Motor neuron (in vitro differentiated cells): ENCODE results near the gene TBC1D2B. TPM values are rescaled to one million over a fixed set of nuclear protein-coding genes. Genes with fewer than 3 reads are reported as not detected.
"Not testable (repeated sequence)": the region's sequence is repeated elsewhere in the genome, so short reads cannot be mapped to it uniquely, and the experiment has no call there.

Source experiments
- ATAC-seq, 8 experiments: fragments of 200-7000 bp; cut with Tn5 transposase; replicated peaks in 6 of 8; 2 replicates each; pipeline ENCODE4 v1.8.0; 2021; ENCODE audit warnings: mild to moderate bottlenecking in 8 of 8, moderate library complexity in 8 of 8
- H3K27ac ChIP-seq, 2 donors: fragments of 250-450 bp; sonication (Bioruptor Pico); 2 replicates each; pipeline ENCODE4 v1.9.0; 2021; ENCODE audit warnings: antibody characterized with exemption in 2 of 2, mild to moderate bottlenecking in 2 of 2, moderate library complexity in 1 of 2
- H3K4me1 ChIP-seq, 2 donors: fragments of 250-450 bp; sonication (Bioruptor Pico); replicated peaks in 1 of 2; 2 replicates each; pipeline ENCODE4 v1.6.1; 2021; ENCODE audit warnings: antibody characterized with exemption in 2 of 2, mild to moderate bottlenecking in 2 of 2, moderate library complexity in 1 of 2
- H3K4me3 ChIP-seq, 5 donors: fragments of 250-450 bp; sonication (Bioruptor Pico); 2 replicates each; pipeline ENCODE4 v1.9.0; 2021; ENCODE audit warnings: antibody characterized with exemption in 5 of 5, mild to moderate bottlenecking in 5 of 5, moderate library complexity in 4 of 5
- WGBS, 10 experiments: fragments of 450-650 bp; shearing (Covaris generic); methylation state at CpG; one replicate each; pipeline ENCODE4 v1.0.0; 2022; 5-methylcytosine and 5-hydroxymethylcytosine counted together
- in situ Hi-C, 9 experiments: fragments of 400-800 bp; cut with MboI; loops; one replicate each; pipeline ENCODE4 v1.15.0; 2021; ENCODE audit warnings: low sequenced_read_pairs in 9 of 9, low pct_unique_long_range_greater_than_20kb in 2 of 9; ENCODE audit not compliant: unreplicated experiment in 9 of 9
- total RNA-seq, 8 experiments: library from RNA; unstranded; fragments of 300-600 nt; gene quantifications; 2 replicates each; pipeline versions ENCODE4 v1.2.3 to v1.2.4, GENCODE V29; 2022

The TBC1D2B gene
- total RNA-seq, 8 experiments from 2014 or later, result 7.0 to 44.5 (median 16.0) TPM

DNA sequence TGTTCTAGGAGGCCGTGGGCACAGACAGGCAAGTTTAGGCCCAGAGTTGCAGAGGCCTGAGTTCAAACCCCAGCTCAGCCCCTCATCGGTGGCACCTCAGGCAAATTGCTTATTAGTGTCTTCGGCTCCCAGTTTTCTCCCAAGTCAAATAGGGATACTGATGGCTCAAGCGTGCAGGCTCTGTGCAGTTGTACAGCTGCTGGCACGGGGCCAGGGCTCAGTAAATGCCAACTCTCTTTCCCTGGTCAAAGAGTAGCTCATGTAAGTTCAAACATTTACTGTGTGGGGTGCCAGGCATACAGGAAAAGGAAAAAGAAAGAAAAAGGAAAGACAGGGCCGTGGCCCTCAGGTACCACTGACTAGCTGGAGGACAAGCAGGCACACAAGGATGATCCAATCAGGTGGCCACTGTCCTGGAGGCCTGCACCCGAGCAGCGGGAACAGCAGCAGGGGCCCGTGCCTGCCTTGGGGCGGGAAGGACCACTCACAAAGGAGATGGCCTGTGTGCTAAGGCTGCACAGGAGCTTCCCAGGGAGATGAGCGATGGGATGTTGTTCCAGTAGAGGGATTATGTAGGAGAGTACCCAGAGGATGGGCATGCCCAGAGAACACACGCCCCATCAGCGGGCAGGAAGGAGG, 70.8 kb downstream of the TBC1D2B start:
- Histone ChIP-seq H3K27ac (no peak overlapping the region), H3K4me1 (peaks cover 15% of the 10 kb centered on the region in 2 donors), H3K4me3 (no peak overlapping the region)
- WGBS, 10 experiments, result 78 to 100% (median 97%) methylated on average over 2 to 9 of the region's 13 CpGs; no CpG with 5 or more reads in 2 of the 10 experiments
- in situ Hi-C loops, result no loop called here
- ATAC-seq, result no peak

DNA sequence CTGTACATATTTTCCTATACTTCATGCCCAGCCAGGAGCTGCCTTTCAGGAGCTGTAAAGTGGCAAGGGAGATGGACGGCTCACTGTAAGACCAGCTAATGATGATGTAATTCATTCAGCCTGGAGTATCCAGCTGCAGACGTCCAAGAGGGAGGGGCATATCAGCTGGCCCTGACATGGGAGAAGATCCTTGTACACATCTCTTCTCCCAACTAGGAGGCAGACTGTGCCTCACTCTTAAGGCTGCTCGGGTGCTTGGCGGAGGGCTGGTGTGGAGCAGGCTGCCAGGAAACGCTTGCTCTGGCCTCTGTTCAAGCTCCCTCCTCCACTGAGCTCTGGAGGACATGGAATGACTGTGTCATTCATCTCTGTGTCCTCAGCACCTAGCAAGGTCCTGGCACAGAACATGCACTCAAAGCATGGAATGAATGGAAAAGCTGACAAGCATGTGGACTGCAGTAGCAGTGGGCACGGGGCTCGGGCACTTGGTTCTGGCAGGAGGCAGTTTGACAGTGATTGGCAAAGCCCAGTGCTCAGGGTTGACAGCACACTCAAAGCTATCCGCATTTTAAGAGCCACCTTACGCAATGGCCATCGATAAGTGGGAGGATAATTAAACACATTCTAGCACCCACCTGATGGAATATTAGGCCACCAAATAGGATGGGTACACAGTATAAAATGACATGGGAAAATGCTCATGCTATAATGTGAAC, 72.4 kb downstream of the TBC1D2B start:
- no peak overlapping the region for H3K4me3 ChIP-seq
- in situ Hi-C loops, result no loop called here
- peak; percentile 80 to 98 (median 96) for ATAC-seq
- H3K27ac ChIP-seq, result peak overlapping the region; percentile 8 to 47
- 30 to 100% (median 79%) methylated on average over 2 to 7 of the region's 10 CpGs; no CpG with 5 or more reads in 3 of the 10 experiments for WGBS, 10 experiments
- peaks cover 15% of the 10 kb centered on the region in 2 donors for H3K4me1 ChIP-seq

DNA sequence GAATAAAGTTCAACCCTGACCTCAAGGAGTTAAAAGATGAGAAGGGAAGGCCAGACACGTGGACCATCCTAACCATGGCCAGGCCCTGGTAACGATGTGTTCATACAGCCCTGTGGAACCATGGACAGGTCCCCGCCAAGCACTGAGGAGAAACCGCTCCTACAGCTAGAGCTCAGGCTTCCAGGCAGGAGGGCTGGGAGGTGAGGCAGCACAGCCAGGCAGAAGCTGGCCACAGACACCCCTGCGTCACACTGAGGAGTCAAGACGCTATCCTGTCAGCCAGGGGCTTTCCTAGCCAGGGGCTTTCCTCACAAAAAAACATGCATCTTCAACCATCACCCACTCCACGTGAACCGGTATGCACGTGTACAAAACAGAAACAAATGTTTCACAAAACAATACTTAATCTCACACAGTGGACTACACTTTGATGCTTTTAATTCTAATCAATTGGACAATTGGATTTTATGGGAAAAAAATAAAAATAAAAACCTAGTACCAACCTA, 73.2 kb downstream of the TBC1D2B start:
- peak in 4 of 8 experiments; percentile 4 to 13 (median 8) for ATAC-seq
- in situ Hi-C loops, result no loop called here
- Histone ChIP-seq H3K4me1 (peaks cover 15% of the 10 kb centered on the region in 2 donors), H3K4me3 (no peak overlapping the region), H3K27ac (peak overlapping the region; percentile 8 to 36)
- 0 to 92% (median 67%) methylated on average over 2 to 6 of the region's 9 CpGs; no CpG with 5 or more reads in 4 of the 10 experiments for WGBS, 10 experiments

DNA sequence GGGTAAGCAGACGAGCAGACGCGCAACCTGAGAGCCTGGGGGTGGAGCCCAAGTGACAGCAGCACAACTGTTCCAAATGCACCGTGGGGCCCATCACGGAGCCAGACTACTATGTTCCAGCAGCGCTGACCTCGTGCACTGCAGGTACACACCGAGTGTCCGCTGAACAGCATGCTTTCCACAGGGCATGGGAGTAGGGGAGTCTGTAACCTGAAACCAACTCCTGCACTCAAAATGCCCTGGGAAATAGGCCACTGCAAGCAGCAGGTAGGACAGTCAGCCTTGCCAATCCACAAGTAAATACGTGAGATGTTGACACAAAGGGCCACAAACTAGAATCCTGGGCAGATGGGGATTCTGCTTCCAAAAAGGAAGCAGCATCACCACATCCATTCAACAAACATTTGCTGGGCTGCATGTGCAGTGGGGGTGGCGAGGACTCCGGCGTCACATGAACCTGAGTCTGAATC, 73.9 kb downstream of the TBC1D2B start:
- in situ Hi-C loops, result no loop called here
- ATAC-seq, result no peak
- Histone ChIP-seq H3K4me1 (peaks cover 15% of the 10 kb centered on the region in 2 donors), H3K4me3 (no peak overlapping the region), H3K27ac (no peak overlapping the region)
- whole genome bisulfite sequencing, 10 experiments, result 92 to 100% (median 100%) methylated on average over 1 to 4 of the region's 13 CpGs; no CpG with 5 or more reads in 7 of the 10 experiments

DNA sequence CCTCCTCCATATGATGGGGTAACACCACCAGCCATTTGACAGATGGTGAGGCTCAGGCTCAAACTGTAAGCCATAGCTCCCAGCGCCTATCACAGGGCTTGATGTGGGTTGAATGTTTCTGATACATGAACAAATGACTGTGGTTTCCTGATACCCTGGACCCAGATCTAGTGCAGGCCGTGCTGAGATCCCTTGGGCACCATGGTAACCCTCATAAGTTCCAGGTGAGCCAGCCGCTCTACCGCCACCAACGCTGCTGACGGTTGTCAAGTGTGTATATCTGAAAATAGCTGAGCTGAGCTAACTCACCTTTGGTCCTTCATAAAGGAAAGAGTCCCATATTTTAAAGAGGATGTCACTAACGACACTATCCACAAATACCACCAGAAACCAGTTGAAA, 74.5 kb downstream of the TBC1D2B start:
- ATAC-seq, result no peak
- H3K4me3 ChIP-seq, result no peak overlapping the region
- in situ Hi-C loops, result no loop called here
- 67 to 100% (median 91%) methylated on average over 1 to 7 of the region's 7 CpGs; no CpG with 5 or more reads in 2 of the 10 experiments for WGBS, 10 experiments
- H3K4me1 ChIP-seq, result peaks cover 15% of the 10 kb centered on the region in 2 donors
- H3K27ac ChIP-seq, result no peak overlapping the region

DNA sequence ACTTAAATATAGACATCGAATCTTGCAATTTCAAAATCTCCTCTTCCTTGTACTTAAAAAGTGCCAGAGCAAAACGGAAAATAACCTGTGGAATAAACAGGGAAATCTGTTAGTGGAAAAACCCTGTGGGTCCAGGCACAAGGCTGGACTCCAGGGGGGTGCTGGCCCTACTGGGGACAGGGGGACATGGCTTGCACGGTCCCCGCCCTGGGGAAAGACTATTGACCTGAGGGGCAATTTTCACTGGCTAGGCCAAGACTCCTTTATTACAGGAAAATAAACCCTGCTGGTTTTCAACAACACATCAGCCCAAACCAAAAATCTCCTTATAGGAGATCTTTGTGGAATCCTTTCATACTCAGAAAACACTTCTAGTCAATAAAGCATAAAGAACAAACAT, 75.9 kb downstream of the TBC1D2B start:
- H3K4me1 ChIP-seq, result peaks cover 15% of the 10 kb centered on the region in 2 donors
- WGBS, 10 experiments, result 33 to 96% (median 85%) methylated on average over 1 to 4 of the region's 4 CpGs; no CpG with 5 or more reads in 3 of the 10 experiments
- no peak overlapping the region for H3K4me3 ChIP-seq
- no peak for ATAC-seq
- in situ Hi-C loops, result no loop called here
- no peak overlapping the region for H3K27ac ChIP-seq

DNA sequence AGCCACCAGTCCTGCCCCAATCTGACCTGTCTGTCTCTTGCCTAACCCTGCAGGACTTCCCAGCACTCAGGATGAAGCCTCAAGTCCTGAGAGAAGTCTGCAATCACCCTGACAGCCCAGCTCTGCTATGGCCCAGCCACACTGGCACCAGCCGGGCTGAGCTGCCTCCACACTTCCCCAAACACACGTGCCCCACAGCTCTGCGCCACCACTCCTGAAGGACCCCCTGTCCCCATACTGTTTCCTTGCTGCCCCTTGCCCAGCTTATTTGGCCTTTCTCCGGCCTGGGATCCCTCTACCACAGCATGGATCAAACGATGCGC, 76.6 kb downstream of the TBC1D2B start:
- no peak overlapping the region for H3K27ac ChIP-seq
- peaks cover 15% of the 10 kb centered on the region in 2 donors for H3K4me1 ChIP-seq
- in situ Hi-C loops, result no loop called here
- no peak overlapping the region for H3K4me3 ChIP-seq
- no peak for ATAC-seq
- WGBS, 10 experiments, result 100% methylated on average over 1 to 2 of the region's 6 CpGs; no CpG with 5 or more reads in 7 of the 10 experiments

DNA sequence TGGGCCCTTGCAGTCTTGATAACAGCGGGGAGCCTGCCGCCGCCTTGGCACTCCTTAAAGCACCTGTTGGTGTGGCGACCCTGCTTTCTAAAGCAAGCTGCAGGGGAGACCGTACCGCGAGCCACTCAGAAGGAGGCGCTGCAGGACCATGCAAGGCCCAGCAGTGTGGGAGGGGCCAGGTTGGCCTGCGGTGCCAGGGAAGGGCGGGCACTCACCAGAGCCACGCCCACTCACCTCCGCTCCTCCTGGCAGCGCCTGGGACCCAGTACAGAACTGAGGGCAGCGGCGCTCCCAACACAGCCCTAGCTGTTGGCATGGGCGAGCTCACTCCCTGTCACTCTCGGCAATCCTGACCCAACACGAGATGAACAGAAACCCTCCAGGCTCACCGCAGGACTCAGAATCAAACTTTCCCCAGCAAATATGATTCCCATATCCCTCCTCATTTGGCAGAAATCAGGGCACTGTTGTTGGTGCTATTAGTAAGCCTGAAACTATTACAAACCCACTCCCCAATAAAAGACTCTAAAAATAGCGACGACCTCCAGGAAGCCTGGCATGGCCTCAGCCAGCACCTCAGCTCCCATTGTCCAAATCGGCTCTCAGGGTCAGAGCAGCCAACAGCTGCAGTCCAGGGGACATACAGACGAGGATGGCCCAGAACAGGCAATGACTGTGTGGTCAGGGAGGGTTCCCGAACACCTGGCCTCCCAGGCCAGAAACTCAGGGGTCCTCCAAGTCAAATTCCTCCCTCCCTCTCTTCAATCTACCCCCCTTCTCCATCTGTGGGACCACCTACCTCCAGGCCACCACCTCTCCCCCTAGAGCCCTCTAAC, 77.2 kb downstream of the TBC1D2B start:
- in situ Hi-C loops, result no loop called here
- peak in 3 of 8 experiments; percentile 30 to 88 (median 34) for ATAC-seq
- Histone ChIP-seq H3K4me3 (no peak overlapping the region), H3K4me1 (peaks cover 14 to 15% of the 10 kb centered on the region in 2 donors), H3K27ac (no peak overlapping the region)
- WGBS, 10 experiments, result 41 to 100% (median 76%) methylated on average over 1 to 5 of the region's 24 CpGs; no CpG with 5 or more reads in 2 of the 10 experiments

DNA sequence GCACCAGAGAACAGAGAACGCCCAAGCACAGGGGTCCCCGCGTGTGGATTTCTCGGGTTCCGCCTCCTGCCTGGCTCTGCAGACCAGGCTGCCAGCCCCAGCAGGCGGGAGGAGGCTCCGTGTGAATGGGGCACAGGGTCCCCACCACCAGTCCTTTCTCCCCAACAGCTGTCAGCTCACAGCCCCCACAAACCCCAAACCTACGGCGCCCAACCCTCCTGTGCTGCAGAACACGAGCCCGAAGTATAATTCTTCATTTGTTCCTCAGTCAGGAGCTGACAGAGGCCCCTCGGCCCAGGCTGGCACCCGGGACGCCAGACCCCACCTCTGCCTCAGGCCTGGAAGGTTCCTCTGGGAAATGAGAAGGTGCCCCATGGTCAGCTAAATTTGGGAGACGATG, 78.0 kb downstream of the TBC1D2B start:
- ATAC-seq, result no peak
- no peak overlapping the region for H3K27ac ChIP-seq
- H3K4me1 ChIP-seq, result peaks cover 7 to 9% of the 10 kb centered on the region in 2 donors
- in situ Hi-C loops, result no loop called here
- no peak overlapping the region for H3K4me3 ChIP-seq
- 94 to 100% methylated on average over 1 to 7 of the region's 15 CpGs; no CpG with 5 or more reads in 8 of the 10 experiments for WGBS, 10 experiments

DNA sequence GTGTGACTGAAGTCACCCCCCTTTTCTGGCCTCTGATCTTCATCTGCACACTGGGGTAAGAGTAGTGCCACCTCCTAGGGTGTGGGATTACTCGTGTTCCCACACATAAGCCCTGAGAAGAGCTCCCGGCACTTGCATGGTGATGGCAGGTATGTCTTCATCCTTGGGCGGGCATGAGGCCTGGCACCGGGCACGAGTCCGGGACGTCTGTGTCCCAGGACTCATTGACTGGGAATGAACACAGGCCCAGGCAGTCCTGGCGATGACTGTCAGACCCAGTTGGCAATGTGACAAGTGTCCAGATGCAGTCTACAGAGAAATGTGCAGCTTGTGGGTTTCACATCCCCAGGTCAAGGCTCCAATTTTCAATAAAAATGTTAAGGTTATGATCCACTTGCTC, 78.9 kb downstream of the TBC1D2B start:
- Histone ChIP-seq H3K4me1 (peaks cover 0 to under 1% of the 10 kb centered on the region in 2 donors), H3K27ac (no peak overlapping the region), H3K4me3 (no peak overlapping the region)
- in situ Hi-C loops, result no loop called here
- 20 to 93% (median 64%) methylated on average over 1 to 8 of the region's 8 CpGs; no CpG with 5 or more reads in 5 of the 10 experiments for WGBS, 10 experiments
- ATAC-seq, result no peak

DNA sequence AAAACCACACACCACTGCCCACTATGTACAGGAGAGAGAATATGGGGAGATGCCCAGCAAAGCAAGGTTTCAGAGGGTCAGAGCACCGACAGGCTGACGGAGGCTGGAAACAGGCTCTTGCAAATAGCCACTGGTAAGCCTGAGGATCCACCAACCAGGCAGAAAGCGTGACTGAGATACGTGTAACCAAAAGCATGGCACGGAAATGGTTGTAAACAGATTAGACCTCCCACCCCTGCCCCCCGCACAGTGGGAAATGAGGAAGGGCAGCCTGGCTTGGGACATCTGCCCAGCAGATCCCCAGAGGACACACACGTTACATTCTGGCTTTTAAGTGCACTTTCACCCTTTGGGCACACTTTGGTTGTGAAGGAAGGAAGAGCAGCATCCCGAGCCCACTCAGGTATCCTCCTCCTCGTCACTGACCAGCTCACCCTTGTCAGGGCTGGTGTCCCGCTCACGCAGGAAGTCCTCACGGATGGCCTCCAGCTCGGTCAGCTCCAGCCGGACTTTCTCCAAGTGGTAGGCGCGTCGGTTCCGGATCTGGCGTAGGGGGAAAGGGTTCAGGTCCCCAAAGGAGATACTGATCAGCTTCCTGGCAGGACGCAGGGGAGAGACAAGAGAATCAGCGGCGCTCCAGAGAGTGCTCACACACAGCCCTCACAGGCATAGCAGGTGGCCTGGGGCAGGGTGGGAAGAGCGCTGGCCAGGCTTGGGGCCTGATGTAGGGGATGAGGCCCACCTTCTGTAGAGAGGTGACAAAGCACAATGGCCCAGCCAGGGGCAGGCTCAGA, 79.6 kb downstream of the TBC1D2B start:
- H3K27ac ChIP-seq, in situ Hi-C loops, H3K4me3 ChIP-seq, ATAC-seq, H3K4me1 ChIP-seq: not testable (repeated sequence)
- WGBS, 10 experiments, result 80 to 99% (median 80%) methylated on average over 1 to 14 of the region's 23 CpGs; no CpG with 5 or more reads in 7 of the 10 experiments

DNA sequence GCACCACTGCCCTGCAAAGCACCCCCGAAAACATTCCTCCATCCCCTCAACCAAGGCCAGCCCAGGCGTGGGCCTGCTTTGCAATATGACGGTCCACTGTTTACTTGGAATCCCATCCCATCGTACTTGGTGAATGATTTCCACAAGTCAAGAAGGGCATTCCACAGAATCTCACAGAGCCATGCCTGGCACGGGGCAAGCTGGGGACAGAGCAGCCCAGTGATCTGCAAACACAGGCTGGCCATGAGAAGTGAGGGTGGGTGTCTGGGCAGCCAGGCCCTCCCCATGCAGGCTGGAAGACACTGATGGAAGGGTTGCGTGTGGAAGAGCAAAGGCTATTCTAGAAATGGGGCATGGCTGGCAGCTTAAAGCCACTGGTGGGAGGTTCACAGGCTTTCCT, 80.3 kb downstream of the TBC1D2B start:
- in situ Hi-C loops, H3K4me3 ChIP-seq, ATAC-seq, H3K27ac ChIP-seq, H3K4me1 ChIP-seq: not testable (repeated sequence)
- 83 to 100% methylated on average over 1 to 3 of the region's 6 CpGs; no CpG with 5 or more reads in 8 of the 10 experiments for WGBS, 10 experiments
